GM12874 (cell line): ENCODE measurements around the gene BPI.

Experiments
- TF ChIP-seq, protein P1 (sequence below): IDR thresholded peaks from 2 replicates; pipeline ENCODE4 v1.5.1; 2011; ENCODE audit warnings: low read depth, mild to moderate bottlenecking, control low read depth, low read length, moderate library complexity; ENCODE audit not compliant: insufficient read depth

Gene BPI

DNA sequence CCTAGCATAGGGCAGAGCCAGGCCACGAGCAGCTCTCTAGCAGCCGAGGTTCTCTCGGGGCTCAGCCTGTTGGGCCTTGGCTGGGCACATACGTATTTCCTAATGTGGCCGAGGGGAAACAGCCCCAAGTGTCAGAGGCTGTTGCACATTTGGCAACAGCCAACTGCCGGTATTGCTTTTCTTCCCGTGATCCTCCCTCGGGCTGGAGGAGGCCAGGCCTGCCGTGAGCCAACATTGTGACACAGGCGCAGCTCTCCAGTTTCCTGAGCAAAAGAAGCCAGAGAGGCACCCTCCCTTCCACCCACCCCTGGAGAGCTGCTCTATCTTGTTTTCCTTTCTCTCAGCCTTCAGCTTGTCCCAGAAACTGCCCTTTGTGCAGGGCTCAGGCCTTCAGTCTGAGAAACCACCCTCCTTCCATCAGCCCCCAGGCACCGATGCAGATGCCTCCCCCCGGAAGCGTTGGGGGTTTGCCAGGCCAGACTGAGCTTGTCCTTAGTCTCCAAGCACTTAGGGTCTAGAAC lies 5.1 kb upstream of the BPI start:
- TF ChIP-seq, protein P1, sequence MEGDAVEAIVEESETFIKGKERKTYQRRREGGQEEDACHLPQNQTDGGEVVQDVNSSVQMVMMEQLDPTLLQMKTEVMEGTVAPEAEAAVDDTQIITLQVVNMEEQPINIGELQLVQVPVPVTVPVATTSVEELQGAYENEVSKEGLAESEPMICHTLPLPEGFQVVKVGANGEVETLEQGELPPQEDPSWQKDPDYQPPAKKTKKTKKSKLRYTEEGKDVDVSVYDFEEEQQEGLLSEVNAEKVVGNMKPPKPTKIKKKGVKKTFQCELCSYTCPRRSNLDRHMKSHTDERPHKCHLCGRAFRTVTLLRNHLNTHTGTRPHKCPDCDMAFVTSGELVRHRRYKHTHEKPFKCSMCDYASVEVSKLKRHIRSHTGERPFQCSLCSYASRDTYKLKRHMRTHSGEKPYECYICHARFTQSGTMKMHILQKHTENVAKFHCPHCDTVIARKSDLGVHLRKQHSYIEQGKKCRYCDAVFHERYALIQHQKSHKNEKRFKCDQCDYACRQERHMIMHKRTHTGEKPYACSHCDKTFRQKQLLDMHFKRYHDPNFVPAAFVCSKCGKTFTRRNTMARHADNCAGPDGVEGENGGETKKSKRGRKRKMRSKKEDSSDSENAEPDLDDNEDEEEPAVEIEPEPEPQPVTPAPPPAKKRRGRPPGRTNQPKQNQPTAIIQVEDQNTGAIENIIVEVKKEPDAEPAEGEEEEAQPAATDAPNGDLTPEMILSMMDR: no peak

DNA sequence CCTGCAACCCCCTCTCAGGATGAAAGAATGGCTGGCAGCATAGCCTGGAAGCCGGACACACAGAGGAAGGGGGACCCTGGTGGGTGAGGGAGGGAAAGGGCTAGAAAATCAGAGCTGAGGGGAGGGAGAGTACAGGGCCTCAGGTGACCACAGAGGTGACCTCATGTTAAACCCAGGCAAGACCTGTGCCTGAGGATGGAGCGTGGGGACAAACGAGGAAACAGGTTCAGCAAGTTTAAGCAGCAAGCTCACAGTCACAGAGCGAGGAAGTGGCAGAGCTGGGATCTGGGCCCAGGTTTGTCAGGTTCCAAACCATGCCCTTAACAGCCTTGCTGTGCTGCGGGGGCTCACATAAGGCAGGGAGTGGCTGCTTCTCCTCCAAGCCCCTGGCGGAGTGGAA lies 4.0 kb upstream of the BPI start:
- TF ChIP-seq, protein P1: no peak

DNA sequence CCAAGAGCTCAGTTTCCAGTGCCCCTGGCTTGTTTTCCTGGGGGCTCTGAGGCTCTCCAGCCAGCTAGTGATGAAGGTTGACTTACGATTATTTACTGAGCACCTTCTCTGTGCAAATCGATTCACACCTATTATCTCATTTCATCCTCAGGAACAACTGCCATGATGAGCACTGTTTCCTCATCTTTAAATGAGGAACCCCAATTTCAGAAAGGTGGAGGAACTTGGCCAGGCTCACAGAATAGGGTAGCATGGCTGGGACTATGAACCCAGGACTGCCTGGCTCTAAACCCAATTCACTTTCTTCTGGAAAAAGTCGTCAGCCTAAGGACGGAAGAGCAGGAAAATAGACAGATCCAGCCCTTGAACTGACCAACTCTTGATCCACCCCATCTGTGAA lies 3.5 kb upstream of the BPI start:
- TF ChIP-seq, protein P1: no peak

DNA sequence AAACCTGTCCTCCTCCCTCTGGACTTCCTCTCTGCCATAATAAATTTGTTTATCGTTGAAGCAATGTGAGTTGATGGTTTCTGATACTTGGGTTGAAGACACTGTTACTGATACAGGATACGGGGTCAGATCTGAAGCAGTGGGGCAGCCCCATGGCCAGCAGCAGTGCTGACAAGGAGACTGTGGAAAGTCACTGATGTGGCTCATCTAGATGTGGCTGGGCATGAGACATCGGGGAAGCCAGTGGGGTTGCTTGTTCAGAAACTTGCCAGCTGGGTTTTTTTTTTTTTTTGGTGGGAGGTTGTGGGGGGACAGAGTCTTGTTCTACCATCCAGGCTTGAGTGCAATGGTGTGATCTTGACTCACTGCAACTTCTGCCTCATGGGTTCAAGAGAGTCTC lies 2.6 kb upstream of the BPI start:
- TF ChIP-seq, protein P1: no peak

DNA sequence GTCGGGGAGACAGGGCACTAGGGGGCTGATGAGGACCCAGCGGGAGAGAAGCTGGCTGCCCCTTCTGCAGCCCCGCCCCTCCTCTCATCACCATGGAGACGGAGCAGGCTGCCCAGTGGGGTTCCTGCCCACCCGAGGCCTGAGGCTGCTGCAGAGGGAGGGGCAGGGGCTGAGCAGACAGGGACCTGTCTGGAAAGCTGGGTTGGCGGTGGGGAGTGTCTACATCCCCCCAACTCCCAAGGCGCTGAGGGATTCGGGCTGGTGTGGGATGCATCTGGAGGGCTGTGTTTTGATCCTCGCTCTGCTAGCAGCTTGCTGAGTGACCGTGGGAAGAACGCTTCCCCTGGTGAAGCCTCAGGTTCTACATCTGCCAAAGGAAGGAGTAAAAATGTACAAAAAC lies 1.2 kb upstream of the BPI start:
- TF ChIP-seq, protein P1: no peak

DNA sequence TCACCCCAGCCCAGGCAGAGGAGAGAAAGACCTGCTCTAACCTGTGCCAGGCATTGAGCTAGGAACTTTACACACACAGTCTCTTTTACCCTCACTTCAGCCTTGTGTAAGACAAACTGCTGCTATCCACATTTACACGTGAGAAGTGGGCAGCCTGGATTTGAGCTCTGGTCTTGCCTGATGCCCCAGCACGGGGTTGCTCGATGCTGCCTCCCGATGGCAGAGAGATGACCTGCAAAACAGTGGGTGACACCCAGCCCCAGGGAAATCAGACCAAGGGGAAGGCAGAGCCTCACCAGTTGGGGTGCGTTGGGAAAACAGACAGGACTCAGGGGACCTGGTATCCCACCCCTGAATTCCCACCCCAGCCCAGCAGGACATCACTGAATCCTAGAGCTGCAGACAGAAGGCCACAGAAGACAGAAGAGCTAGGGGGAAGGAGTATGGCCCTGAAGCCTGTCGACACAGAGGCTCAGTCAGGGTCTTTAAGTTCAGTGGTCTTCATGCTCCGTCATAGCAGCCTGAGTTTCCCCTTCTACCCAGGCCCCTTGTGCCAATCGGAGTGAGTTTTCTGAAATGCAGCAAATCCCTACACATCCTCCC lies 990 bp downstream of the BPI start:
- TF ChIP-seq, protein P1: peak; percentile 49

DNA sequence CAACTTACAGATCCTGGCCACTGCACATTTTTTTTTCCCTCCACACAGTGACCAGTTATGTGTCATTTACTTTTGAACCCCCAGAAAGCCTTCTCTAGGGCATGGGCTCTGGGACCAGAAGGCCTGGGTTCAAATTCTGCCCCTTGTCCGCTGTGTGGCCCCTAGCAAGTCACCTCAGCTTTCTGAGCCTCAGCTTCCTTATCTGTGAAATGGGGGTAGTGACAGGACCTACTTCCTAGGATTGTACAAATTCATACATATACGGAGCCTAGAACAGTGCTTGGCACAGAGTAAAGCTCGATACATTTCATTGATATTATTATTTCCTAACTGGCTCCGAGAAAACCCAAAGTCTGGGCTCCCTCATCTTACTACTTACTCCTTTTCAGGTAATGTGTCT lies 1.6 kb downstream of the BPI start:
- TF ChIP-seq, protein P1: no peak
